ENCODE data around the gene G6PD.

- TF ChIP-seq CTCF (IDR thresholded peaks at IDR 0.05) (no peak), POLR2A (IDR thresholded peaks at IDR 0.05) (no peak)
Observed at GRCh38 chrX:154549766-154550165, 3.1 kb upstream of the G6PD start.

Data from thyroid gland (tissue), 4 donors.